Measurements from ENCODE around the gene PIR.

PIR gene

GRCh38 chrX:15475486-15475885 is 17.6 kb downstream of the PIR start:
- no peak for DNase-seq

GRCh38 chrX:15475021-15475420 is 18.1 kb downstream of the PIR start:
- no peak for DNase-seq

GRCh38 chrX:15474028-15474427 is 19.1 kb downstream of the PIR start:
- no peak for DNase-seq

DNA sequence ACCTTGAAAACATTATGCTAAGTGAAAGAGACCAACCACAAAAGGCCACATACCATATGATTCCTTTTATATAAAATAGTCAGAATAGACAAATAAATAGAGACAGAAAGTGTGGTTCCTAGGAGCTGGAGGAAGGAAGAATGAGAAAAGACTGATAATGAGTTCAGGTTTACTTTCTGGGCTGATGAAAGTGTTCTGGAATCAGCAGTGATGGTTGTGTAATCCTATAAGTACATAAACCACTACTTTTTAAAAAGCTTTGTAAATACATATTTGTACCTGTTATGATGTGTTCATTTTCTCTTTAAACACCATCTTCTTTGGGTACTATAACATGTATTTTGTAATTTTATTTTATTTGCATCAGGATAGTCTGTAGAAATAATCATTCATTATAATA is 20.6 kb downstream of the PIR start:
- DNase-seq: no peak

DNA sequence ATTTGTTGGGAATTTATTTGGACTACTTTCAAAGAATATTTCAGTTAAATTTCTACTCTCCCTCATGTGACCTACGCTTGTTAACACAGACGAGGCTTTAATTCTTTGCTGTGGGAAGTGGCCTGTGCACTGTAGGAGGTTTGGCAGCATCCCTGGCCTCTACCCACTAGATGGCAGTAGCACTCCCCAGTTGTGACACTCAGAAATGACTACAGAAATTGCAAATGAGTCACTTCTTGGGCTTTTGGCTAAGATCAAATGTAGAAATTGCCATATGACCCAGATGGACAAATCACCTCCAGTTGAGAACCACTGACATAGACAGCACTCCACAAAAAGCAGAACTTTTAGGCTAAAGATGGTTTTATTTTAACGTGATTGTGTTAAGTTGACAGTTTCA is 22.1 kb downstream of the PIR start:
- DNase-seq: peak; percentile 40

GRCh38 chrX:15469613-15470012 is 23.5 kb downstream of the PIR start:
- no peak for DNase-seq

DNA sequence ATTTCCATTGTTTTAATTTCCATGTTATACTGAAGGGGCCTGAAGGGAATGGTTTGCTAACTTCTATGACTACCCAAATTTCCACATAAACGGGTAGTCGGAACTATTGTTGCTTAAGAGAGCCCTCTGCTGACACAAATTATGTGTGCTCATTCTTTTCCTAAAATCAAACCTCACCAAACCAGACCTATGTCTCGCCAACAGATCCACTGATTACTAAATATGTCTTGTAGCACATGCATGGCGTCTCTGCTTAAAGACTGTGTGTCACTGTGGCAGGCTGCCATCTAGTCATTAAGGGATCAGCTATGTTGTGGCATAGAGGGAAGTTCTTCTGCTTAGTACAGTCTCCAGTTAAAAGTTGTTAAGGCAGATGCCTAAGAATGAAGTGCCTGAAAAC is 25.1 kb downstream of the PIR start:
- DNase-seq: no peak

- no peak for DNase-seq
These were observed 27.1 kb downstream of the PIR start for GRCh38 chrX:15465896-15466651.

DNA sequence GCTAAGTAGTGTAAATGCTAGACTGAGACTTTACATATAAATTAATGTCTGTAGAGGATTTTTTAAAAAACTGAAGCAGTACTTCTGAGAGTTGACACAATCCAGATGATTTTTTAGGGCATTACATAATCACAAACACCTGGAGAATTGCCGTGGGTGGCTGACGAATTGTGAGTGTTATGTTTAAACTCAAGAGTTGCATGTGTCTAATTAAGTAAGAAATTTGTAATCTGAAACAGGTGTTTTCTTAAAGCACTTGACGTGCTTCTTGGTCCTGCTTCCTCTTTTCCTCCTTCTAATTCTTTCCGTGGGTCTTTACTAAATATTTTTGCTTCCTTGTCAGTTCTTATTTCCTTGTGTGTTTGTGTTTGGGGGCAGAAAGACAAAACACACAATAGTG is 27.8 kb downstream of the PIR start:
- no peak for DNase-seq

DNA sequence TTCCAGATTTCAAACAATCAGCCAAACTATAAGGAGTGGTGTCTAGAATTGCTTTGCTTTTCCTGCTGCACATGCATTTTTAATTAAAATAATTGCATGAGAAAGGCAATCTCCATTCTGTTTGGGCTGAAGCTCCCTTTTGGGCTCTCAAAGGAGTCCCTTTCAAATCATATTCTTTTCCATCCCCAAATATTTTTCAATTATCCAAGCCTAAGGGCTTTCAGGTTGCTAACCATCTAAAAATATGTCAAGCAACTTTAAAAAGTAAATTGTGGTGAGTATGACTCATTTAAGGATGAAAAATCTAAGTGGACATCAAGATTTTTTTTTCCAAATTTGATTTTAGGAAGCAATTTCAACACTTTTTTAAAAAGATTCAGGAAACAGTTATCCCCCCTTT is 28.4 kb downstream of the PIR start:
- DNase-seq: no peak

- no peak for DNase-seq
These were observed 41.2 kb downstream of the PIR start for GRCh38 chrX:15451913-15452312.

DNA sequence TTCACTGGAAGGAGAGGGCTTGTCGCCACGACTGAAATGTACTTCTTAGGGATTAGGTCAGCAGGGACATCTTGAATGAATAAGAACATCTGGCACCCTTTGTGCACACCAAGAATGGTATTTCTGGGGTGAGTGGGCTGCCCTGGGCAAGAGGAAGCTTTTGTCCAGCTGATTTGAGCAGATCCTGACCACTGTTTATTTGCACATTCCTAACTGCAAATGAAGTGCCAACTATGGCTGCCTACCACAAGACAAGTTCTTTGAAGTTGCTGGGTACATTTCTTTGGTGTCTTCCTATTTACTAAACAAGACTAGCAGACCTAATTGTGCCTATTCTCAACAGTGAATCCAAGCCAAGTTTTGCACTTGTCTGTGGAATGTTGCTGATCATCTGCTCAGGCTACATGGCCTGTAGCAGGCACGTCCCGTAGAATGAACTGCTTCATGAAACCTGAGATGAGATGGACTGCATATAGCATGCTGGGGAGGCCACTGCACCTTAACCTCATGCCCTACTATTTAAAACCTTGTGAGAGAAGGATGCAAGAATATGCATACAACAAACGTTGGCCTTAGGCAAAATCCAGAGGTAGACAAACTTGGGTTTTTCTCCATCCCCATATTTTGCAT is 45.0 kb downstream of the PIR start:
- no peak for DNase-seq

GRCh38 chrX:15441464-15441863 is 51.7 kb downstream of the PIR start:
- no peak for DNase-seq

- no peak for DNase-seq
These were observed 54.8 kb downstream of the PIR start for GRCh38 chrX:15438332-15438731.

DNA sequence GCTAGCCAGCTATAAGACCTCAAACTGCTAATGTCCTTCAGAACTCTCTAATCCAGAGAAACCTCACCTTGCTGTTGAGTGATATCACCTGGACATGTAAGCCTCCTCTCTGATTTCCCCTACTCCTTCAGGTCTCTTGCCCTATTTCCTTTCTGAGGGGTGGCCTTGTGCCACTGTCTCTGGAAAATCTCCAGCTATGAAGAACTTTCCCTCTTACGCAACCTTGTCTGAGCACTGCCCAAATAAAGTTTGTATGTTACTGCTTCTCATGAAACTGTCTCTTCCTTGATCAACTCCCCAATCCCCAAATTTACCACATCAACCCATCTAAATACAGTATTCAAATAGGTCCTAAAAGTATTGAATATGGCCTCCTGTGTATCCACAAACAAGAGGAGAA is 55.4 kb downstream of the PIR start:
- no peak for DNase-seq

DNA sequence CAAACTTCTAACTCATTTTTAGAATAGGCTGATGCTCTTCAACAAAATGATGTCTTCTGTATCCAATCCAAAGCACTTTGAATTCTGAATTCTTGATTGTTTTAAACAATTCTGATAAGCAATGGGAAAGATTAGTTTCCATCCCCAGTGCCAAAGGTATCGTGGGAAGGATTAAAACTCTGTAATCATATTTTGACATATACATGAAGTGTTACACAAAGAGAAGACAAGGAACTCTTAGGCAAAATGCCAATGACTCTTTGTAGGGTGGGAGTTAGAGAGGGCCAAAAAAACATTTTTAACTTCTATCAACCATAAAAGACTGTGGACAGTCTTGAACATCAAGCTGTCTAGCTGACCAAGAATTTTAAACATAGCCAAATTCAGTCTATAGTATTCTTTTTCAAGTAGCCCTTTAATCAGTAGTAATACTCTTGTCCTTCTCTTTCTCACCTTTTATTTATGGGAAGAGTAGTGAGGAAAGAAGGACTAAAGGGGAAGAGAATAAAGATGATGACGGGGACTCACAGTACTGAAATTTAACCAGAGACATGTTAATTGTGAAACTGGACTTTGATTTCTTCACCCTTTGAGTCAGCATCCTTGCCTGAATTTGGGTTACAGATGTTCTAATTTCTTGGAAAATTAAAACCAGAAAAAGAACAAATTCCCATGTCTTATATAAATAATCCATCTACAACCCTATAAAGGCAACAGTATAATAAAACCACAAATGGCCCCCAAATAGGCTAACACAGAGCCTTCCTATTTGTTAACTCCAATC is 57.1 kb downstream of the PIR start:
- DNase-seq: no peak

DNA sequence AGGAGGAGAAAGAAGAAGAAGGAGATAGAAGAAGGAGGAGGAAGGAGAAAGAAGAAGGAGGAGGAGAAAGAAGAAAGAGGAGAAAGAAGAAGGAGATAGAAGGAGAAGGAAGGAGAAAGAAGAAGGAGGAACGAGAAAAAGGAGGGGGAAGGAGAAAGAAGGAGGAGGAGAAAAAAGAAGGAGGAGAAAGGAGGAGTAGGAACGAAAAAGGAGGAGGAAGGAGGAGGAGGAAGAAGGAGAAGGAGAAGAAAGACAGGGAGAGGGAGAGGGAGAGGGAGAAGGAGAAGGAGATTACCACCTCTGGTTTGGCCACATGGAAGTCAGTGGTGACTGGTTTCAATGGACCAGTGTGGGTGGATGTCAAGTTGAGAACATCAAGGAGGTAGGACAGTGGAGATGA is 58.9 kb downstream of the PIR start:
- DNase-seq: no peak

DNA sequence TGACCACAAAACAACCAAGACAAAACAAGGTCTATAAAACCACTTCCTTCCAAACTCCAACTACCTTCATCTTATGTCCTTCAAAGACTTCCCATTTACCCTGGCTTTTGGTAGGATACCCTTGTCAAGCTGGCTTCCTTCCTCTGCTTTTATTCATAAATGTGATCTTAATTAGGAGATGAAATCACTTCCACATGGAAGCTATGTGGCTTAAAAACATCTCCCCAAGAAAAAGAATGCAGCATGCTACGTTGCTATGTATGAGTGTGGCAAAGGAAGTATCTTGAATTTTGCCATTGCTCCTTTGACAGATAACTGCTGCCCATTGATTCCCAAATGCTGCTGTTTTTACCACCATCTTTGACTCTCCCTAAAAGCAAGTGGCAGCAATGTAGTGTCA is 62.5 kb downstream of the PIR start:
- no peak for DNase-seq

- DNase-seq: no peak
These were observed 63.1 kb downstream of the PIR start for GRCh38 chrX:15430076-15430475.

- DNase-seq: no peak
These were observed 68.1 kb downstream of the PIR start for GRCh38 chrX:15425024-15425423.

DNA sequence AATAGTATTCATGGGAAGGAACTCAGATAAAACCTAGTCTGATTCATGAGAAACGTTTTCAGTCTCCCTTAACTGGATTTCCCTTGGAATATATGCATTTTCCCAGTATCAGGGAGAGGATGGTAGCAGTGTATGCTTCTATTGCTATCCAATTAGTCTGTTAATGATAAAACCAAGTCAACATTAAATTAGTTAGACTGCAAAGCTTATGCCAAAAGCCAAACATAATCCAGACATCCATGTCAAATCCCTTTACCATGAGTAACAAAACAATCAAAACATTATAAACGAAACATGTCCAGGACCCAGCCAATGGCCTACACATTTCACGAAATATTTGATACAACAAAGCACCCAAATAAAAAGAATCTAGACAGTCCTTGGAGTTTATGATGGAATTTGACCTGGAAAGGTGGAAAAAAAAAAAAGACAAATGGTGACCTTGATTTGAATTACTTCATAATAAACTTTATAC is 74.4 kb downstream of the PIR start:
- DNase-seq: no peak

DNA sequence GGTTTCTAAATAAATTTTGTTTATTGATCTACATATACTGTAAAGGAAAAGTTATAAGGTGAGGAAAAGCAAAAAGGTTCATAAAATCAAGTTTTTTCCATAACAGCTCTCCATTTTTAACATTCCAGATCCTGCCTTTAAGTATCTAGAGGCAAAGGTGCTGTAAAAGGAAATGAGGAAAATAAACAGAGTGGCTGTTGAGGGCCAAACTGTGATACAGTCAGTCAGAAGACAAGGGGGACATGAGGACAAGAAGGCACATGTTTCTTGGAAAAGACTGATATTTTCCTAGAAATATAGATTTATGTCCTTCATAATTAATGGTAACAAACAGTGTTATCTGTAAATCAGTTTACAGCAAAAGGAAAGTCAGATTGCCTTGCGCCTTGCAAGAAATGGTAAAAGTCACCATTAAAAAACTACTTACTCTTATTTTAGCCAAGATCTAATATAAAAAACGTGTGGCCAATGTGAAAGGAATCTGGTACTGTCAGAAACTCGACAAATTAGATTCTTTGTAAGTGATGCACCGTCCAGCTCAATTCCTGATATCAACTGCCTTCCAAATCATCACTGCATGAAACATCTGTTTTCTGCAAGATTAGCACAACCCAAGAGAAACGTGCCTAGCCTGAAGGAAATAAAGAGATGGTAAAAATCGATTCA is 75.0 kb downstream of the PIR start:
- DNase-seq: no peak
